SKM-1 (cell line): Measurements from ENCODE around the gene LRRC8D.
"Not testable (repeated sequence)": the region's sequence is repeated elsewhere in the genome, so short reads cannot be mapped to it uniquely, and the experiment has no call there.

Experiments used
- DNase-seq: peaks from one replicate; lab custom pipeline; 2025; ENCODE audit not compliant: unreplicated experiment; lab: John Stamatoyannopoulos, UW

LRRC8D gene

DNA sequence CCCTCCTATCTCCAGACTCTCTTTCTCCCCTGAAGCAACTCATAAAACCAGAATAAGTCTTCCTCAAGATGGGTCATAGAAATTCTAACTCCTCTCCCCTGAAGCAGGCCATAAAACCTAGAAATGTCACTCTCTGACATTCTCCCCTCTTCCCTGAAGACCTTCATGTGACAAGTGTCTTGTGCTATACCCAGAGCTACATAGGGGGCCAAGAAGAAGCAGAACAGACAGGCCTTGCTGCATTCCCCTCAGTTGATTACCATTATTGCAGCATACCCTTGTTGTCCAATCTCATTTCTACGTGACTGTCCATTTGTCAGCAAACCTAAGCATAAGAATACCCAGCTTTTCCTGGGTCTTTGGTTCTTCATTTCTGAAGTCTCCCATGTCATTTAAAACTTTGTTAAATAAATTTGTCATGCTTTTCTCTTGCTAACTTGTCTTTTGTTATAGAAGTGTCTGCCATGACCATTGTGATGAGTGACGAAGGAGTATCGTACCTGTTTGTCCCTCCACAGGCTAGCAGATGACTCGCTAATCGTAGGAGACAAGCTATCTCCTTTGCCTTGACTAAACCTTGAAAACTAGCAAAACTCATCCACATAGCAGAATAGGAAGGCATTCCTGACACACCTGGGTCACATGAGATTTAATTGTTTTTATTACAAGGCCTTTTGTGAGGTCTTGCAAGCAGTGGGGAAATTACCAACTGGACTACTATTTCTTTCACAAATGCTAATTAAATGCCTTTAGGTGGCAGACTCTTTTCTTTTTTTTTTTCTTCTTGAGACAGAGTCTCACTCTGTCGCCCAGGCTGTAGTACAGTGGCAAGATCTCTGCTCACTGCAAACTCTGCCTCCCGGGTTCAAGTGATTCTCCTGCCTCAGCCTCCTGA is 134.7 kb downstream of the LRRC8D start:
- no peak for DNase-seq

DNA sequence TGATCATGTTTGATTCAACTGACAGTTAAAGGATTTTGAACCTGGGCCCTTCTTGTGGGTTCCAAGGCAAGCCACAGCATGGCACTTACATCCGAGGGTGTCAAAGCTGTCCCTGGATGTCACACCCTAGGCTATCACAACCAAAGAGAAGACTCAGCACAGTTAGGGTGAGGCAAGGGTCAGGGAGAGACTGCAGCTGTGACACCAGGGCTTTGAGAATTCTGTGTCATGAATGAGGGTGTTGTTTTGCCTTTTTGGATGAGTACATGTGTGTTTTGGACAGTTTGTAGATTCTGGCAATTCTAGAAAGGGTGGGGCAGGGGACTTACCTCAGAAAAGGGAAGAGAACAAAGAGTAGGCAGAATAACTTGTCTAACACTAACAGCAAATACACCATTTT is 136.3 kb downstream of the LRRC8D start:
- no peak for DNase-seq

DNA sequence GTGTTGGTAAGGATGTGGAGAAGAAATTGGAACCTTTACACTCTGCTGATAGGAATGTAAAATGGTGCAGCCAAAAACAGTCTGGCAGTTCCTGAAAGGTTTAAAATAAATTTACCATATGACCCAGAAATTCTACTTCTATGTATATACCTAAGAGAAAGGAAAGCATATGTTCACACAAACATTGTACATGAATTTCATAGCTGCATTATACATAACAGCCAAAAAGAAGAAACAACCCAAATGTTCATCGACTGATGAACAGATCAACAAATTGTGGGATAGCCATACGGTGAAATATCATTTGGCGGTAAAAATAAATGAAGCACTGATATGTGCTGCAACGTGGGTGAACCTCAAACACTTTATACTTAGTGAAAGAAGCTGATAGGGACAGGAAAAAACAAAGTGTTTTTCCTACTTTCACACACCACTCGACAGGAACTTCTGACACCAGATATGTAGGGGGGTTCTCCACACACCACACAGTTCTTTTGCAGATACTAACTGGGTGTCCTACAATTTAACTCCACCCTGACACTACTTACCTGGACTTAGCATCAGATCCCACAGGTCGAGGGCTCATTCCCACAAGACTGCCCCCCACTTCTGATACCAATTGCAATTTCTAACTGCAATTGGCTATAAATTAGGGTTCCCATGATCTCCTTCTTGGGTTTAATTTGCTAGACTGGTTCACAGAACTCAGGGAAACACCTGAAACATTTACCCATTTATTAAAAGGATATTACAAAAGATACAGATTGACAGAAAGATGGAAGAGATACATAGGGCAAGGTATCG is 138.2 kb downstream of the LRRC8D start:
- no peak for DNase-seq

DNA sequence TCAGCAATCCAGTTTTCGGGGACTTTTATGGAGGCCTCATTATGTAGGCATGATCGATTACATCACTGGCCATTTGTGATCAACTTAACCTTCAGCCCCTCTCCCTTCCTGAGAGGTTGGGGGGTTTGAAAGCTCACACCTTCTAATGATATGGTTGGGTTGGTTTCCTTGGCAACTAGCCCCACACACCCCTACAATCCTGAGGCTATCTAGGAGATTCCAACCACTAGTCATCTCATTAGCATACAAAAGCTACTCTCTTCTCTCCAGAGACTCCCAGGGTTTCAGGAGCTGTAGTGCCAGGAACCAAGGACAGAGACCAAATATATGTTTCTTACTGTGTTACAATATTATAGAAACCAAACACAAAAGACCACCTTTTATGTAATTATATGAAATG is 138.9 kb downstream of the LRRC8D start:
- DNase-seq, result no peak

DNA sequence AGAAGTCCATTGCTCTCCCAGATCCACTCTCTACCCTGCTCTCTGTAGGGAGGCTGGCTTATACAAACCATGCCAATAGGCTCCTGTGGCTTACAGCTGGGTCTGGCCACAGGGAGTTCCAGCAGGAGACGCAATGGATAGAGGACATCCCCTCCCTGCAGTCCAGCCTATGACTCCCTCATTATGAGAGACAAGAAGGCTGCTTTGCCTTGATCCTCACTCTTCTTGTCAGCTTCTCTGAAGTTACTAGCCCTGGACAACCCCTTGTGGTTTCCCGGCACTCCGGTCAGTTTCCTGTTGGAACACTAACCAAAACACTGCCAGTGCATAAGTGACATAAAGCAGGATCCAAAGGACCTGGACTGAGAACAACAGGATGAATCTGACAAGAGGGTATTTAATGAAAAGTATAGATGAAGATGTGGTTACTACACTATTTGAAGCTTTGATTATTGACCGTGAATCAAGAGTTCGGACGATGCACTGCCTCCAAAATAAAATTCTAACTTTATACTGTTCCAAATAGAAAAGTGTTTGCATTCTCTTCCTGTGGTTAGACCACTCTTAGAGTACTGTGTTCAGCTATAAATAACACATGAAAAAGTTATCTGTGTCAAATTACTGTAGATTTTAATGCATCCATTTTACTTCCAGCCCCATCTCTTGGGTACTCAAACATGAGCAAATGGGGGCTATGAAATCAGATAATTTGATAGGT is 141.4 kb downstream of the LRRC8D start:
- no peak for DNase-seq

DNA sequence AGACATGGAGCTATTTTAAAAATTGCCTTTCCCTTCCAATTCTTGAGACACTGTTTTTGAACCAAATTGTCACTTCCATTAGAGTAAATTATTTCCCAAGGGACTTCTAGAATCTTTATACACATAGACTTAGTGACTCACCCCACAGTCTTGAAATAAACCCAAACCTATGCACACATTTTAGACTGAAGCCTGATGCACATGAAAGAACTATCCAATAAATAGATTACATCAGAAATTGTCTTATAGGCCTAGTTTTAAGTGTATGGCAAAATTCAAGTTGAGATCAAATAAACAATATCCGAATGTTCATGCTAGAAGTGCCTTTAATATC is 141.9 kb downstream of the LRRC8D start:
- no peak for DNase-seq

DNA sequence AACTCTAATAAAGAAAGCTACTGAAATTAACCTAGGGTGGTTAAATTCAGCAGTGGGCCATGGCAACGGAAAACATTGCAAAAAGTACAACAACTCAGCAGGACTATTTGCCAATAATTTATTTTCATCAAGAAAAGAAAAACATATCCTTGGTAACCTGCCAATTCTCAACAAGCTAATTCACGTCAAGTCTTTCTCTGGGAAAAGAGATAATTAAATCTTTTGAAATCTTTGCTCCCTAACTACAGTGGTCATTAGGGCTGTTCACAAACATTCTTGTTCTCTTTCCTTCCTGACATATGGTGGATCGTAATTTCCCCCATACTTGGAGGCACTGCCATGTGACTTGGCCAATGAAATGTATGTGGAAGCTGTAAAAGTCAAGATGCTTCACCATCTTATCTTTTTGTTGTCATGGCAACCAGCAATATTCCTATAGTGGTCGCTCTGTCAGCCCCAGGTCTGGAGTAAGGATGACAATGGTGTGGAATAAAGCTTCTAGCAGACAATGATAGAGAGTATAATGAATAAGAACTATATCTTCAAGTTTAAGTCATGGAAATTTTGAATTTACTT is 144.4 kb downstream of the LRRC8D start:
- no peak for DNase-seq

DNA sequence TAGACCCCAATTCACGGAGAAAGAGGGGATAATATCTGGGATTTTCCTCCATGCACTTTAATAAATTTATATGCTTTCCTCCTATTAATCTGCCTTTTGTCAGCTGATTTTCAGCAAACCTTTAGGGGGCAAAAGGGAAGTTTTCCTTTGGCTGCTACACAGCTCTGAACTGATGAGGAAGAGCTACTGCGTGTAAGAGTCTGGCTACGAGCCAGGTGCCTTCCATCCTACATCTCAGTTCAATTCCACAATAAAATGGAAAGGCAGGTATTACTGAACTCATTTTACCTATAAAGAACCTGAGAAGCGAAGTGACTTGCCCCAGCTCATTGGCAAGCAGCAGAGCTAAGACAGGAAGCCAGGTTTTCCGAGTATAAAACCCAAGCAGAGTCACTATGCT is 145.8 kb downstream of the LRRC8D start:
- no peak for DNase-seq

DNA sequence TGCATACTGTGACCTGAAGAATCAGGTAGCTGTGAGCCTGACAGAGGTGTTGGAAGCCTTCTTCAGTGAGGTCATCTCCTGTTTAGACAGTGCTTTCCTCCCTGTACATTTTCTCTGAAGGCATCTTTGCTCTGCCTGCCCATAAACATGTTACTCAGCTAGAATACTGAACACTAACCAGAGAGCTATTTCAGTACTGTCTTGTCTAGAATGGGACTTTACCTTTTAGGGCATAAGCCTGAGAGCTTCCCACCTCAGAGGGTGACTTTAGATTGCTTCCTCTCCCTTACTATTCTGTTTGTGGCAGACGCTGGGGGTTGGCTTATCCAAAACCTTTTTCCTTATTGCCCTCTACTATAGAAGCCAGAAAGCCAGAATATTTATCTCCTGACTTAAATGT is 150.8 kb downstream of the LRRC8D start:
- no peak for DNase-seq

DNA sequence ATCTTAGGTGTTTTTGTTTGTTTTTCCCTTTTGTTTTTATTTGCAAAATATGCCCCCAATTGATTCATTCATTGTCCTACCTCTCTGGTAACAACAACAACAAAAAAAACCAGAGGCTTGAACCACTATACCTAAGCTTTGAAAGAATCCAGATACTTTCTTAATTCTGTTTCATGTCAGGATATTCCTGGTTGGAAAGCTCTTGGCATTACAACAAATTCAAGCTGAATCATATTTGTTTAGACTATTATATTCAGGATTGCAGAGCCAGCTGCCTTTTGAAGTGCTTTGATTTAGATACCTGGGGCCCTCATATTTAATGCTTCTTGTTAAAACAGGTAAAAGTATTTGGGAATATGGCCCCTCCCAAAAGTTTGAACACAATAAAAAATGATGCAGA is 151.2 kb downstream of the LRRC8D start:
- DNase-seq, result no peak

DNA sequence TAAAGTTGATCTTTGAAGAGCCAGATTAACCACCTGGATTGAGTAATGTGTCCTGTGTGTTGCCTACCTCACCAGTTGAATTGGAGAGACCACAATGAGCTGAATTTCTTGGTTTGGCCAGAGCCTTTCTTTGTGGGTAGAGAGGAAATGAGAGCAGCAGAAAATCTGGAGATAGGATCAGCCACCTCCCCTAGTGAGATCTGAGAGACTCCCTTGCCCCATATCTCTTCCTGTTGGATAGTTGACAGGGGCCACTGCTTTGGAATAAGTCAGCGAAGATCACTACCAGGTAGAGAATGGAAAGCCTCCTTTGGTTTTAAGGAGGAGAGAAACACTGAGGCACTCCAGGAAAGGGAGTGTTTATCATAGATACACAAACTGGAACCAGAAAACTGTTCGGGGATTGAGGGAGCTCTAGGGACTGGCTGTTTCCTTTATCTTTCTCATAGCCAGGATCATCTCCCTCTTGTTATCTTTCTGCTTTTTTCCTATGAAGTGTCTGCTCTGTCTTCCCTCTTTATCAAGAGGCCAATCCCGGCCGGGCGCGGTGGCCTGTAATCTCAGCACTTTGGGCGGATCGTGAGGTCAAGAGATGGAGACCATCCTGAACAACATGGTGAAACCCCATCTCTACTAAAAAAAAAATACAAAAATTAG is 152.8 kb downstream of the LRRC8D start:
- no peak for DNase-seq

DNA sequence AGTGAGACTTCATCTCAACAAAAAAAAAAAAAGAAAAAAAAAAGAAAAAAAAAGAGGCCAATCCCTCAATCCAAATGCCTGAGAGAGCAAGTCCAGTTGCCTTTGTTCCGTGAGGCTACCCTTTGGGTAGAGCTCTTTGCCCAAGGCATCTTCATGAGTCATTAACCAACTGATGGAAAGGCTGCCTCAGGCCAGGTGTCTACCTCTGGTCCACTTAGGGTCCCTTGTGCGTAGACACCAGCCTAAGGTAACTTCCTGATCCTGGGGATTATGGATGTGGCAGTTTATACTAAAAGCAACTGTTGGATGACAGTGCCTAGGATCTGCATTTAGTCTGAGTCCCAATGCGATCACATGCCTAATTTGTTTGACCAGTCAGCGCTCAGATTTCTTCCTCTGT is 153.4 kb downstream of the LRRC8D start:
- no peak for DNase-seq

DNA sequence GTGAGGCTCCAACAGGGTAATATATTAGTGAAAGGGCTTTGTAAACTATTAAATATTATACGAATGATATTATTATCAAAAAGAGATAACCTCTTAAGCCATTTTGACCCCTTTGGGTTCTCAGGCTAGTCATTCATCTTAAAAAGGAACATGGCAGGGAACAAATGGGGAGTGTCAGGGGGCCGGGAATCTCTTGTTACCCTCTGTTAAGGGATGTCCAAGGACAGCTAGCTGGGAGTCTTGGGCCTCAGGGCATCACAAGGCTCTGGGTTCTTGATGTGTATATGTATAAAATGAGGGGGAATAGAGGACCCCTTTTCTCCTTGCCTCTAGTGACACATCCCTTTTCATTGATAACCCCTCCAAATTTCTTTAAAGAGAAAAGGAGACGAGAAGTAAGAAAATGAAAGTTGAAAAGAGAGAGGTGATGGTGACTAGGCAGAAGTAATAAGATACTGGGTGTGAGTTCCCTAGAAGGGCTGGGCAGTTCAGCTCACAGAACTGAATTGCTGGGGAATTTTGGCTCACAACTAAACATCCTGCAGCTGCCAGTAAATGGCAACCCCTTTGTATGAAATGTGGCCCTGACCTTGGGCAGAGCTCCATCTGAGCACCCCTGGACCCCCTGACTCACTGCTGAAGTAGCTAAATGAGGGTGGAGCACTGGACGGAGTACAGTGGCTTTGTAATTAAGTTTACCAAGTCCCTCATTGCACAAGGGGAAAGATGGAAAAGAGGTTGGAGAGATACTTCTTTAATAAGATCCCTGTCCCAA is 154.1 kb downstream of the LRRC8D start:
- DNase-seq, result no peak

DNA sequence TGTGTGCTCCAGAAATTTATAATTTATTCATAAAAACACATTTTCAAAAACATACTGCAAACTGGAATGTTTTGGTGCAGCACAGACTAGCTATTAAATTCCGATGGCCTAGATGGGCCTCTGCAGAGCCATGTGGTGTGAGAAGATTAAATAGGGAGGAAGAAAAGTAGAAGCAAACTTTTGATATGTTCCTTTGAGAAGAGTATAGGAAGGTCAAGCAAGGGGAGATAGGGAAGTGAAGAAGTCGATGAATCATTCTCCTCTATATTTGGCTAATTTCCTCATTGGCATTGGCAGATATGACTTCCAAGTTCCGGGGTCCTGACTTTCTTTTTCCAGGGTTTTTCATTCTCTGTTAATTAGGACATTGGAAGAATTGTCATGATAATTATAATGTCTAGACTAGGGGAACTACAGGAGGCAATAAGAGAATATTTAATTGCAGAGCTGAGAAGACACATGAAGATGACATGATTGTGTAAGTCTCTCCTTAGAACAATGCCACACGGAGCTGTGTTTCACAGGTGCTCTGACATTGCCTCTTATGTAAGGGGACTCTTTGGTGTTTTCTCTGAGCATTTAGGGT is 154.8 kb downstream of the LRRC8D start:
- DNase-seq, result peak; percentile 56

DNA sequence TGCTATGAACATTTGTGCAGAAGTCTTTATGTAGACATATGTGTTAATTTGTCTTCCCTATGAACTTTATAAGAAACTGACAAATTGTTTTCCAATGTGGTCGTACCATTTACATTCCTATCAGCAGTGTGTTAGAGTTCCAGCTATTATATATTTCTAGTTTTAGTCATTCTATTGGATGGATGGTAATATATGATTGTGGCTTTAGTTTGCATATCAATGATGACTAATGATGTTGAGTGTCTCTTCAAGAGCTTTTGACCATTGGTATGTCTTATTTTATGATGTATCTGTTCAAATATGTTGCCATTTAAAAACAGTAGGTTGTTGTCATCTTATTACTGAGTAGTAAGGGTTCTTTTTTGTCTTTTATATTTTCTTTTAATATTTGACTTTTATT is 157.9 kb downstream of the LRRC8D start:
- DNase-seq, result no peak

DNA sequence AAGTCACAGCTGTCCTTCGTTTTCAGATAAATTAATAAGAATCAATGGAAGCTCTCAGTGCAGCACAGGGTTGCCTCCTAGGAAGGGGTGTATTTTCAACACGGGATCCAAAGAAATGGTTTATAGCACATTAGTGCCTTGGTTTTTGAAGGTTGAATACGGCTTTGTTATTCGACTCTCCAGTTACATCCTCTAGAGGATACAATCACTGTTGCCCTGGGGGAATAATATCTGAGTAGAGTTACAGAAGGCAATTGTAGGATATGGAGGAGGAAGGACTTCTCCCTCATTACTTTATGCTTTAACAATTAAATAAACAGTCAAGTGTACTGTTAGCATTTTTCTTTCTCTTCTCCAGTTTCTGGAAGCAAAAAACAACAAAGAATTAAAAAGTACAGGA is 159.8 kb downstream of the LRRC8D start:
- no peak for DNase-seq

DNA sequence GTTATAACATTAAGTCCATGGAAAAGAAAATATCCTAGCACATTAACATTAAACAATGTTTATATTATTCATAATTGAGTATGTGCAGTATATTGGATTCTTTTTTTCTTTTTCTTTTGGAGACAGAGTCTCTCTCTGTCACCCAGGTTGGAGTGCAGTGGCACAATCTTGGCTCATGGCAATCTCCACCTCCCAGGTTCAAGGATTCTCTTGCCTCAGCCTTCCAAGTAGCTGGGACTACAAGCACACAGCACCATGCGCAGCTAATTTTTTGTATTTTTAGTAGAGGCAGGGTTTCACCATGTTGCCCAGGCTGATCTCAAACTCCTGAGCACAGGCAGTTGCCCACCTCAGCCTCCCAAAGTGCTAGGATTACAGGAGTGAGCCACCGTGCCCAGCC is 162.0 kb downstream of the LRRC8D start:
- DNase-seq, result not testable (repeated sequence)

DNA sequence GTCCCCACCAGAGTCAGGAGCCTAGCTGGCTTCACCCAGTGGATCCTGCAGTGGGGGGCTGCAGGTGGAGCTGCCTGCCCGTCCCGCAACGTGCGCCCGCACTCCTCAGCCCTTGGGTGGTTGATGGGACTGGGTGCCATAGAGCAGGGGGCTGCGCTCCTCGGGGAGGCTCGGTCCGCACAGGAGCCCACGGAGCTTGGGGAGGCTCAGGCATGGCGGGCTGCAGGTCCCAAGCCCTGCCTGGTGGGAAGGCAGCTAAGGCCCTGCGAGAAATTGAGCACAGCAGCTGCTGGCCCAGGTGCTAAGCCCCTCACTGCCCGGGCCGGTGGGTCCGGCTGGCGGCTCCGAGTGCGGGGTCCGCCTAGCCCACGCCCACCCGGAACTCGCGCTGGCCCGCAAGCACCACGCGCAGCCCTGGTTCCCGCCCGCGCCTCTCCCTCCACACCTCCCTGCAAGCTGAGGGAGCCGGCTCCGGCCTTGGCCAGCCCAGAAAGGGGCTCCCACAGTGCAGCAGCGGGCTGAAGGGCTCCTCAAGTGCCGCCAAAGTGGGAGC is 163.8 kb downstream of the LRRC8D start:
- not testable (repeated sequence) for DNase-seq

DNA sequence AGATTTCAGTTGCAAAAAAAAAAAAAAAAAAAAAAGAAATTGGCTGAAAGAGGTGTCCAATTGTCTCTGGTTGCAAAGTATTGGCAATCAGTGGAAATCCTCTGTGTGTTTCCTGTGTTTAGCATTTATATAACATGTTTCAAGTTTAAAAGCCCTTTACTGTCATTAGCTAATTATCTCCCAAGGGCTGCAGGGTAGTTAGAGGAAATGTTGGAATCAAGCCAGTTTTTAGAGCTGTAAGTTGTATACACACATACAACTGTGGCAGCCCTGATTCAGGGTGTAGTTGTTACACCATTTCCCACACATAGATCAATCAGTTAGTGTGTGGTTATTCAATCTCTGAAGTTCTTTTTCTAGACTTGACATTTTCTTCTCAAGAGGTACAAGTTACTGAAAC is 165.2 kb downstream of the LRRC8D start:
- no peak for DNase-seq
